Common myeloid progenitor, CD34-positive (primary cell): ENCODE measurements around the gene ZNF780A.

Experiments used
- CTCF ChIA-PET: fragments of 350-600 bp; sonication (Branson Sonifier 250); formaldehyde crosslinking; loops from one replicate; lab custom pipeline; 2021; ENCODE audit warnings: antibody characterized with exemption; lab: Charles Lee
- POLR2A ChIA-PET: fragments of 350-600 bp; sonication (Branson Sonifier 250); formaldehyde crosslinking; loops from one replicate; lab custom pipeline; 2021; ENCODE audit warnings: antibody characterized with exemption; lab: Charles Lee
- DNase-seq, 3 donors: peaks; one replicate each; pipeline versions ENCODE4 v3.0.0 to v3.0.0-alpha.2; 2013
- H3K27ac ChIP-seq, 2 experiments: 1 replicate in 1 of 2; 2 replicates in 1 of 2; pipeline ENCODE4 v1.7.0; 2013; ENCODE audit warnings: inconsistent platforms in 2 of 2, low read length in 2 of 2, mild to moderate bottlenecking in 2 of 2, low read depth in 1 of 2, moderate library complexity in 1 of 2; ENCODE audit not compliant: severe bottlenecking in 2 of 2, insufficient read depth in 1 of 2, poor library complexity in 1 of 2
- H3K27me3 ChIP-seq, 5 experiments: replicated peaks in 2 of 5; 1 replicate in 3 of 5; 2 replicates in 2 of 5; pipeline versions ENCODE4 v1.6.1 to v1.7.0; 2013; ENCODE audit warnings: low read length in 4 of 5, mild to moderate bottlenecking in 2 of 5, moderate library complexity in 2 of 5, inconsistent platforms in 1 of 5; ENCODE audit not compliant: insufficient read depth in 5 of 5, control insufficient read depth in 4 of 5
- H3K36me3 ChIP-seq, 4 experiments: 1 replicate in 2 of 4; 2 replicates in 2 of 4; pipeline versions ENCODE4 v1.6.1 to v1.7.0; 2013; ENCODE audit warnings: low read length in 3 of 4, control low read depth in 1 of 4, mild to moderate bottlenecking in 1 of 4; ENCODE audit not compliant: control insufficient read depth in 4 of 4, insufficient read depth in 4 of 4
- H3K4me1 ChIP-seq, 4 experiments: 1 replicate in 3 of 4; 2 replicates in 1 of 4; pipeline versions ENCODE4 v1.6.1 to v1.7.1; 2013; ENCODE audit warnings: low read length in 3 of 4, mild to moderate bottlenecking in 3 of 4, control low read depth in 1 of 4, inconsistent platforms in 1 of 4, moderate library complexity in 1 of 4; ENCODE audit not compliant: control insufficient read depth in 4 of 4, insufficient read depth in 4 of 4; ENCODE audit errors: control extremely low read depth in 1 of 4
- H3K4me3 ChIP-seq, 7 experiments: 1 replicate in 4 of 7; 2 replicates in 3 of 7; pipeline versions ENCODE4 v1.5.1 to v1.7.0; 2013; ENCODE audit warnings: mild to moderate bottlenecking in 7 of 7, low read length in 6 of 7, moderate library complexity in 6 of 7, inconsistent platforms in 2 of 7, low read depth in 2 of 7, control low read depth in 1 of 7; ENCODE audit not compliant: insufficient read depth in 4 of 7, control insufficient read depth in 1 of 7; ENCODE audit errors: extremely low read depth in 1 of 7
- H3K9me3 ChIP-seq, 5 experiments: 1 replicate in 4 of 5; 2 replicates in 1 of 5; pipeline versions ENCODE4 v1.6.1 to v1.7.1; 2013; ENCODE audit warnings: low read length in 4 of 5, mild to moderate bottlenecking in 2 of 5, inconsistent platforms in 1 of 5, low read depth in 1 of 5, moderate library complexity in 1 of 5; ENCODE audit not compliant: control insufficient read depth in 4 of 5, insufficient read depth in 2 of 5; ENCODE audit errors: control extremely low read depth in 1 of 5
- WGBS: methylation state at CpG from one replicate; pipeline ENCODE4 v1.1.5; 2013; ENCODE audit not compliant: insufficient coverage; 5-methylcytosine and 5-hydroxymethylcytosine counted together

ZNF780A gene

GRCh38 chr19:40088299-40089047 is 2.3 kb downstream of the ZNF780A start:
- ChIA-PET CTCF (interaction anchor here (0.6 kb wide), 1 partner anchor 75 kb away, joined by 3 read pairs; no protein-coding TSS in a partner anchor), POLR2A (no interaction called here)
- Histone ChIP-seq H3K4me1 (peaks cover 4 to 20% (median 14%) of the 10 kb centered on the region in 4 experiments), H3K27ac (no peak overlapping the region), H3K27me3 (no peaks in the 10 kb centered on the region), H3K9me3 (no peaks in the 10 kb centered on the region), H3K36me3 (peaks cover 0 to 11% (median 8%) of the 10 kb centered on the region in 4 experiments), H3K4me3 (no peak overlapping the region)
- DNase-seq, result no peak
- WGBS, result 100% methylated on average over 2 of the region's 5 CpGs

DNA sequence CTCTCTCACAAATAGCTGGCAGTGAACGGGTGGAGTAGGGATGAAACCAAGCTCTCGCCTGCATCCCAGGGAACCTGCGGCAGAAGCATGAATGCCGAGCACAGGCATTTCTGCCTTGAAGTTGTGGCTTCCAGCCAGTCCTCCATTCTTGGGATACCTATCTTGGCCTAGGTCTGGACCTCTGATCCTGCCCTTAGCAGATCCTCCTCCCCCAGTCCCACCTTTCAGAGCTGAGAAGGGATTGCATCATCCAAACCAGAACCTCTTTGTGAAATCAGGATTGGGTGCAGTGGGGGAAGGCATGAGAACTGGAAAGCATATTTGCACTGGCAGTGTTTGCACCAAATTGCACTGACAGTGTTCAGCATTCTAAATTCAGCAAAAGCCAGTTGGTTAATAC is 5.8 kb downstream of the ZNF780A start:
- Histone ChIP-seq H3K27ac (no peak overlapping the region), H3K36me3 (peaks cover 12 to 44% (median 24%) of the 10 kb centered on the region in 4 experiments), H3K27me3 (no peaks in the 10 kb centered on the region), H3K4me1 (peaks cover 4 to 12% (median 7%) of the 10 kb centered on the region in 4 experiments), H3K9me3 (peaks cover 0 to 5% (median 0%) of the 10 kb centered on the region in 5 experiments), H3K4me3 (no peak overlapping the region)
- DNase-seq, result no peak
- POLR2A ChIA-PET, result no interaction called here
- WGBS, result 100% methylated on average over 2 of the region's 4 CpGs
- CTCF ChIA-PET, result no interaction called here

- Histone ChIP-seq H3K27me3 (no peaks in the 10 kb centered on the region), H3K9me3 (peaks cover 4 to 39% (median 9%) of the 10 kb centered on the region in 5 experiments), H3K36me3 (peaks cover 25 to 76% (median 40%) of the 10 kb centered on the region in 4 experiments), H3K4me3 (no peak overlapping the region), H3K27ac (no peak overlapping the region), H3K4me1 (peaks cover 0 to 5% (median 2%) of the 10 kb centered on the region in 4 experiments)
- peak in 1 of 3 donors; percentile 11 for DNase-seq
- ChIA-PET CTCF (interaction anchor here (1.0 kb wide), 1 partner anchor 1455 kb away, joined by 3 read pairs; no protein-coding TSS in a partner anchor), POLR2A (no interaction called here)
- no CpG with 5 or more reads among the region's 1 CpG for WGBS
Observed at GRCh38 chr19:40081411-40081810, 9.3 kb downstream of the ZNF780A start.

GRCh38 chr19:40080289-40080688 is 10.5 kb downstream of the ZNF780A start:
- Histone ChIP-seq H3K27me3 (no peaks in the 10 kb centered on the region), H3K4me3 (no peak overlapping the region), H3K4me1 (peaks cover 0 to 5% (median 2%) of the 10 kb centered on the region in 4 experiments), H3K27ac (no peak overlapping the region), H3K36me3 (peaks cover 35 to 88% (median 50%) of the 10 kb centered on the region in 4 experiments), H3K9me3 (peaks cover 10 to 50% (median 16%) of the 10 kb centered on the region in 5 experiments)
- ChIA-PET POLR2A (no interaction called here), CTCF (interaction anchor here (1.7 kb wide), 1 partner anchor 24 kb away, joined by 5 read pairs; the partner anchor contains the start of gene ZNF780B)
- DNase-seq, result no peak
- no CpG with 5 or more reads among the region's 1 CpG for WGBS

DNA sequence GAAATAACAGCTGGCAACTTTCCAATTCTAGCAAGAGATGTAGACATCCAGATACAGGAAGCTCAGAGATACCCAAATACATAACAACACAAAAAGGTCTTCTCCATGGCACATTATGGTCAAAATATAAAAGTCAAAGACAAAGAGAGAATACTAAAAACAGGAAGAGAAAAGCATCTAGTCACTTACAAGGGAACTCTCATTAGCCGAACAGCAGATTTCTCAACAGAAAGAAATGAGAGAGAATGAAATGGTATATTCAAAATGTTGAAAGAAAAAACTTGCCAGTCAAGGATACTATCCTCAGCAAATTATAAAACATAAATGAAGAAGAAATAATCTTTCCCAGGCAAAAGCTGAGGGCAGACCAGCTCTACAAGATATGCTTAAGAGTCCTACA is 12.4 kb downstream of the ZNF780A start:
- Histone ChIP-seq H3K9me3 (peaks cover 17 to 69% (median 32%) of the 10 kb centered on the region in 5 experiments), H3K36me3 (peaks cover 49 to 95% (median 59%) of the 10 kb centered on the region in 4 experiments), H3K4me3 (no peak overlapping the region), H3K4me1 (peaks cover 0 to 5% (median 2%) of the 10 kb centered on the region in 4 experiments), H3K27ac (no peak overlapping the region), H3K27me3 (no peaks in the 10 kb centered on the region)
- ChIA-PET POLR2A (no interaction called here), CTCF (no interaction called here)
- WGBS, result no CpG with 5 or more reads among the region's 1 CpG
- peak in 2 of 3 donors; percentile 32 to 41 for DNase-seq

- Histone ChIP-seq H3K27me3 (no peaks in the 10 kb centered on the region), H3K36me3 (peaks cover 11 to 29% (median 15%) of the 10 kb centered on the region in 4 experiments), H3K27ac (no peak overlapping the region), H3K4me1 (no peaks in the 10 kb centered on the region), H3K9me3 (peaks cover 8 to 34% (median 20%) of the 10 kb centered on the region in 5 experiments), H3K4me3 (no peak overlapping the region)
- ChIA-PET CTCF (no interaction called here), POLR2A (no interaction called here)
- DNase-seq, result no peak
- no CpG with 5 or more reads among the region's 1 CpG for WGBS
Observed at GRCh38 chr19:40070058-40070457, 20.7 kb downstream of the ZNF780A start.

DNA sequence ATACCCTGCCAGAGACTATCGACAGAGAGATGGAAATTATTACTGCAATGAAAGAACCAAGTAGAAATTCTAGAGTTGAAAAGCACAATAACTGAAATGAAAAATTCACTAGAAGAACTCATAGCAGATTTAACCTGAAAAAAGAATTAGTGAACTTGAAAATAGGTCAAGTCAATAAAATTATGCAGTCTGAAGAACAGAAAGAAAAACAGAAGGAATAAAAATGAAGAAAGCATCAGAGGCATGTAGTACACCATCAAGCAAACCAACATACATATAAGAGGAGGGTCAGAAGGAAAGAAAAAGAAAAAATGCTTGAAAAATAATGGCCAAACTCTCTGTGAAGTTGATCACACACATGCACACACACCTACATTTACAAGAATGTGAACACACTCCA is 31.1 kb downstream of the ZNF780A start:
- no peak overlapping the region for H3K27ac ChIP-seq
- H3K27me3 ChIP-seq, result no peaks in the 10 kb centered on the region
- H3K4me3 ChIP-seq, result no peak overlapping the region
- no peaks in the 10 kb centered on the region for H3K36me3 ChIP-seq
- WGBS, result no CpG with 5 or more reads among the region's 1 CpG
- ChIA-PET POLR2A (no interaction called here), CTCF (no interaction called here)
- H3K4me1 ChIP-seq, result peaks cover 4 to 20% (median 10%) of the 10 kb centered on the region in 4 experiments
- peaks cover 0 to 17% (median 8%) of the 10 kb centered on the region in 5 experiments for H3K9me3 ChIP-seq
- no peak for DNase-seq
